ENCODE data around the gene GPC6.
"Not testable (repeated sequence)": the region's sequence is repeated elsewhere in the genome, so short reads cannot be mapped to it uniquely, and the experiment has no call there.

GPC6 gene

GRCh38 chr13:93199856-93200255 is 26.8 kb upstream of the GPC6 start:
- in situ Hi-C loops (cut with MboI; ENCODE audit: low pct_unique_long_range_greater_than_20kb, low sequenced_read_pairs, unreplicated experiment) = no loop called here
- no peak for TF ChIP-seq CTCF (IDR thresholded peaks at IDR 0.05; ENCODE audit: extremely low read depth, insufficient read depth, missing control alignments)

GRCh38 chr13:93200626-93201025 is 26.0 kb upstream of the GPC6 start:
- DNase-seq (ENCODE audit: low spot score) = no peak
- in situ Hi-C loops (cut with MboI; ENCODE audit: low pct_unique_long_range_greater_than_20kb, low sequenced_read_pairs, unreplicated experiment) = no loop called here
- TF ChIP-seq CTCF (IDR thresholded peaks at IDR 0.05; ENCODE audit: extremely low read depth, insufficient read depth, missing control alignments) = no peak

More at GRCh38 chr13:93199856-93200255, 26.8 kb upstream of the GPC6 start:
- DNase-seq (ENCODE audit: low spot score) = no peak

- in situ Hi-C loops (cut with MboI; ENCODE audit: low pct_unique_long_range_greater_than_20kb, low sequenced_read_pairs, unreplicated experiment) = no loop called here
- no peak for DNase-seq (ENCODE audit: low spot score)
Observed at GRCh38 chr13:93201992-93202558, 24.5 kb upstream of the GPC6 start.

GRCh38 chr13:93206778-93207392 is 19.7 kb upstream of the GPC6 start:
- DNase-seq (ENCODE audit: low spot score); in situ Hi-C loops (cut with MboI; ENCODE audit: low pct_unique_long_range_greater_than_20kb, low sequenced_read_pairs, unreplicated experiment): not testable (repeated sequence)

More at GRCh38 chr13:93201992-93202558, 24.5 kb upstream of the GPC6 start:
- TF ChIP-seq CTCF (IDR thresholded peaks at IDR 0.05; ENCODE audit: extremely low read depth, insufficient read depth, missing control alignments) = no peak

- no peak for TF ChIP-seq CTCF (IDR thresholded peaks at IDR 0.05; ENCODE audit: extremely low read depth, insufficient read depth, missing control alignments)
- in situ Hi-C loops (cut with MboI; ENCODE audit: low pct_unique_long_range_greater_than_20kb, low sequenced_read_pairs, unreplicated experiment) = no loop called here
- DNase-seq (ENCODE audit: low spot score) = no peak
Observed at GRCh38 chr13:93216122-93216521, 10.5 kb upstream of the GPC6 start.

GRCh38 chr13:93217721-93218261 is 8.8 kb upstream of the GPC6 start:
- in situ Hi-C loops (cut with MboI; ENCODE audit: low pct_unique_long_range_greater_than_20kb, low sequenced_read_pairs, unreplicated experiment) = no loop called here
- TF ChIP-seq CTCF (IDR thresholded peaks at IDR 0.05; ENCODE audit: extremely low read depth, insufficient read depth, missing control alignments) = no peak
- no peak for DNase-seq (ENCODE audit: low spot score)

- no peak for TF ChIP-seq CTCF (IDR thresholded peaks at IDR 0.05; ENCODE audit: extremely low read depth, insufficient read depth, missing control alignments)
- no peak for DNase-seq (ENCODE audit: low spot score)
- in situ Hi-C loops (cut with MboI; ENCODE audit: low pct_unique_long_range_greater_than_20kb, low sequenced_read_pairs, unreplicated experiment) = no loop called here
Observed at GRCh38 chr13:93218583-93218982, 8.0 kb upstream of the GPC6 start.
